ACC112 (cell line): ENCODE measurements around the gene PRDX2.

ENCODE experiments used
- H2AFZ ChIP-seq: fragments of 200-600 bp; sonication (generic); one replicate; pipeline ENCODE4 v1.6.0; 2017; ENCODE audit warnings: antibody characterized with exemption, low read length; ENCODE audit not compliant: unreplicated experiment
- H3K27ac ChIP-seq: fragments of 200-600 bp; sonication (generic); 2 replicates; pipeline ENCODE4 v1.5.1; 2014; ENCODE audit warnings: low read depth, mild to moderate bottlenecking, antibody characterized with exemption, low read length, moderate library complexity
- H3K27me3 ChIP-seq: fragments of 200-600 bp; sonication (generic); 2 replicates; pipeline ENCODE4 v1.6.1; 2014; ENCODE audit warnings: mild to moderate bottlenecking, antibody characterized with exemption, low read length, moderate library complexity, mixed read lengths; ENCODE audit not compliant: insufficient read depth
- H3K36me3 ChIP-seq: fragments of 200-600 bp; sonication (generic); 2 replicates; pipeline ENCODE4 v1.6.1; 2016; ENCODE audit warnings: mild to moderate bottlenecking, antibody characterized with exemption, low read length, moderate library complexity, mixed read lengths; ENCODE audit not compliant: insufficient read depth
- H3K4me1 ChIP-seq: fragments of 200-600 bp; sonication (generic); one replicate; pipeline ENCODE4 v1.6.1; 2016; ENCODE audit warnings: low read length, mixed read lengths; ENCODE audit not compliant: insufficient read depth, unreplicated experiment, control insufficient read depth
- H3K4me3 ChIP-seq: fragments of 200-600 bp; sonication (generic); 2 replicates; pipeline ENCODE4 v1.5.1; 2014; ENCODE audit warnings: mild to moderate bottlenecking, low read depth, low read length
- H3K79me2 ChIP-seq: fragments of 200-600 bp; sonication (generic); one replicate; pipeline ENCODE4 v1.6.0; 2016; ENCODE audit warnings: low read length; ENCODE audit not compliant: control insufficient read depth, unreplicated experiment, insufficient read depth

Gene PRDX2

GRCh38 chr19:12797141-12797587, 4.4 kb downstream of the PRDX2 start:
- no peak overlapping the region for H3K27ac ChIP-seq
- peaks cover 5% of the 10 kb centered on the region for H3K4me1 ChIP-seq
- H2AFZ ChIP-seq, result no peak overlapping the region
- H3K79me2 ChIP-seq, result peaks cover 25% of the 10 kb centered on the region
- H3K4me3 ChIP-seq, result no peak overlapping the region
- no peaks in the 10 kb centered on the region for H3K36me3 ChIP-seq
- H3K27me3 ChIP-seq, result no peaks in the 10 kb centered on the region

GRCh38 chr19:12796146-12797071, 5.2 kb downstream of the PRDX2 start:
- Histone ChIP-seq H3K36me3 (no peaks in the 10 kb centered on the region), H2AFZ (no peak overlapping the region), H3K79me2 (peaks cover 30% of the 10 kb centered on the region), H3K27ac (no peak overlapping the region), H3K4me1 (peaks cover 5% of the 10 kb centered on the region), H3K4me3 (no peak overlapping the region), H3K27me3 (no peaks in the 10 kb centered on the region)

- H3K36me3 ChIP-seq, result no peaks in the 10 kb centered on the region
- peaks cover 8% of the 10 kb centered on the region for H3K4me1 ChIP-seq
- no peak overlapping the region for H2AFZ ChIP-seq
- no peaks in the 10 kb centered on the region for H3K27me3 ChIP-seq
- H3K79me2 ChIP-seq, result peaks cover 20% of the 10 kb centered on the region
- no peak overlapping the region for H3K4me3 ChIP-seq
- no peak overlapping the region for H3K27ac ChIP-seq
Observed at GRCh38 chr19:12794971-12795381, 6.6 kb downstream of the PRDX2 start.

GRCh38 chr19:12794196-12794941, 7.2 kb downstream of the PRDX2 start:
- Histone ChIP-seq H2AFZ (no peak overlapping the region), H3K4me3 (peak overlapping the region; percentile 93), H3K4me1 (peaks cover 9% of the 10 kb centered on the region), H3K27ac (peak overlapping the region; percentile 100), H3K27me3 (no peaks in the 10 kb centered on the region), H3K36me3 (no peaks in the 10 kb centered on the region), H3K79me2 (peaks cover 20% of the 10 kb centered on the region)

- Histone ChIP-seq H2AFZ (no peak overlapping the region), H3K79me2 (peaks cover 20% of the 10 kb centered on the region)
Observed at GRCh38 chr19:12793290-12794195, 8.1 kb downstream of the PRDX2 start.

GRCh38 chr19:12792853-12793289, 8.7 kb downstream of the PRDX2 start:
- Histone ChIP-seq H3K4me3 (peak overlapping the region; percentile 93), H2AFZ (no peak overlapping the region), H3K36me3 (no peaks in the 10 kb centered on the region), H3K27ac (peak overlapping the region; percentile 100), H3K27me3 (no peaks in the 10 kb centered on the region), H3K4me1 (peaks cover 24% of the 10 kb centered on the region), H3K79me2 (peaks cover 20% of the 10 kb centered on the region)

More at GRCh38 chr19:12793290-12794195, 8.1 kb downstream of the PRDX2 start:
- H3K36me3 ChIP-seq, result no peaks in the 10 kb centered on the region
- H3K27ac ChIP-seq, result peak overlapping the region; percentile 100
- no peaks in the 10 kb centered on the region for H3K27me3 ChIP-seq
- H3K4me3 ChIP-seq, result peak overlapping the region; percentile 93
- H3K4me1 ChIP-seq, result peaks cover 17% of the 10 kb centered on the region

- Histone ChIP-seq H3K27me3 (no peaks in the 10 kb centered on the region), H3K4me1 (peaks cover 24% of the 10 kb centered on the region), H3K36me3 (no peaks in the 10 kb centered on the region), H3K27ac (peak overlapping the region; percentile 100), H2AFZ (no peak overlapping the region), H3K4me3 (peak overlapping the region; percentile 93), H3K79me2 (peaks cover 20% of the 10 kb centered on the region)
Observed at GRCh38 chr19:12792051-12792852, 9.3 kb downstream of the PRDX2 start.

- Histone ChIP-seq H3K79me2 (peaks cover 20% of the 10 kb centered on the region), H3K27ac (peak within 1 kb of the TSS; percentile 100), H2AFZ (no peak within 1 kb of the TSS), H3K36me3 (no peaks in the 10 kb centered on the region), H3K4me3 (peak within 1 kb of the TSS; percentile 93), H3K27me3 (no peaks in the 10 kb centered on the region), H3K4me1 (peaks cover 26% of the 10 kb centered on the region)
Observed at GRCh38 chr19:12791345-12792050, 10.1 kb downstream of the PRDX2 start, which contains the start of gene JUNB. Gene JUNB, plus strand, starts transcription at chr19:12791486. Its CDS starts 286 bp downstream, at chr19:12791772.
